ENCODE results near the gene BCKDHA. TPM values are rescaled to one million over a fixed set of nuclear protein-coding genes. Genes with fewer than 3 reads are reported as not detected.
A peak's percentile ranks its signal among the peaks of the same experiment; 100 is the strongest.

The BCKDHA gene
- total and polyA plus RNA-seq, 9 of the 15 experiments (the other 6 are each of a cell fraction or from before 2014, with no cell fraction given) = 4.5 to 52.5 (median 14.1) TPM

GRCh38 chr19:41353466-41354342 lies 43.9 kb upstream of the BCKDHA start, which contains the start of gene TGFB1 (continued):
- TF ChIP-seq MGA (IDR thresholded peaks at IDR 0.05) = no peak
- TF ChIP-seq ZNF445 (CRISPR knock-in tag; IDR thresholded peaks at IDR 0.05; ENCODE audit: low read depth) = no peak
- no peak for TF ChIP-seq NELFE (IDR thresholded peaks at IDR 0.05; ENCODE audit: insufficient read depth, insufficient read length)
- no peak for TF ChIP-seq RBM15 (IDR thresholded peaks at IDR 0.05; ENCODE audit: insufficient read depth, low read length)
- TF ChIP-seq NCOA6 (IDR thresholded peaks at IDR 0.05) = no peak
- no peak for TF ChIP-seq SAP30 (IDR thresholded peaks at IDR 0.05; ENCODE audit: borderline replicate concordance, insufficient read depth, low read depth, low read length, poor library complexity, severe bottlenecking)
- TF ChIP-seq HDAC1 (IDR thresholded peaks at IDR 0.05) = peak in 1 of 2 experiments; percentile 32; a peak in 1 of 4 replicates
- TF ChIP-seq TOE1 (IDR thresholded peaks at IDR 0.05; ENCODE audit: borderline replicate concordance) = peak; percentile 45; the same call in 1 of the 2 replicates
- TF ChIP-seq TOE1 (CRISPR knock-in tag; IDR thresholded peaks at IDR 0.05; ENCODE audit: borderline replicate concordance, low read depth) = no peak
- TF ChIP-seq HMG20A (CRISPR knock-in tag; conservative IDR thresholded peaks at IDR 0.05) = no peak
- TF ChIP-seq SIN3B (IDR thresholded peaks at IDR 0.05; ENCODE audit: low read depth) = 0 out of 2 replicates have a peak, but pooled peaks have one; percentile 57
- no peak for TF ChIP-seq MIER1 (IDR thresholded peaks at IDR 0.05; ENCODE audit: low read depth)
- TF ChIP-seq PATZ1 (CRISPR knock-in tag; IDR thresholded peaks at IDR 0.05; ENCODE audit: borderline replicate concordance) = no peak

Measured in K562 (cell line).